ENCODE data around the gene GBX1.

The GBX1 gene

GRCh38 chr7:151179287-151179860 lies 11.9 kb upstream of the GBX1 start:
- no peak for DNase-seq (ENCODE audit: extremely low read depth, low read depth)
- TF ChIP-seq CTCF (IDR thresholded peaks at IDR 0.05; ENCODE audit: low read depth, low read length, missing control alignments) = no peak
- H3K4me3 ChIP-seq (replicated peaks; ENCODE audit: low read depth, low read length) = no peak overlapping the region

GRCh38 chr7:151178831-151179230 lies 11.3 kb upstream of the GBX1 start:
- no peak overlapping the region for H3K4me3 ChIP-seq (replicated peaks; ENCODE audit: low read depth, low read length)
- DNase-seq (ENCODE audit: extremely low read depth, low read depth) = no peak
- TF ChIP-seq CTCF (IDR thresholded peaks at IDR 0.05; ENCODE audit: low read depth, low read length, missing control alignments) = no peak

GRCh38 chr7:151178236-151178635 lies 10.7 kb upstream of the GBX1 start:
- no peak overlapping the region for H3K4me3 ChIP-seq (replicated peaks; ENCODE audit: low read depth, low read length)
- TF ChIP-seq CTCF (IDR thresholded peaks at IDR 0.05; ENCODE audit: low read depth, low read length, missing control alignments) = no peak
- no peak for DNase-seq (ENCODE audit: extremely low read depth, low read depth)

- TF ChIP-seq CTCF (IDR thresholded peaks at IDR 0.05; ENCODE audit: low read depth, low read length, missing control alignments) = no peak
- no peak for DNase-seq (ENCODE audit: extremely low read depth, low read depth)
Observed at GRCh38 chr7:151177310-151177709, 9.8 kb upstream of the GBX1 start.

GRCh38 chr7:151176401-151176800 lies 8.9 kb upstream of the GBX1 start:
- no peak overlapping the region for H3K4me3 ChIP-seq (replicated peaks; ENCODE audit: low read depth, low read length)
- DNase-seq (ENCODE audit: extremely low read depth, low read depth) = no peak

More at GRCh38 chr7:151177310-151177709, 9.8 kb upstream of the GBX1 start:
- no peak overlapping the region for H3K4me3 ChIP-seq (replicated peaks; ENCODE audit: low read depth, low read length)

GRCh38 chr7:151175793-151176311 lies 8.4 kb upstream of the GBX1 start:
- no peak overlapping the region for H3K4me3 ChIP-seq (replicated peaks; ENCODE audit: low read depth, low read length)
- DNase-seq (ENCODE audit: extremely low read depth, low read depth) = no peak
- no peak for TF ChIP-seq CTCF (IDR thresholded peaks at IDR 0.05; ENCODE audit: low read depth, low read length, missing control alignments)

More at GRCh38 chr7:151176401-151176800, 8.9 kb upstream of the GBX1 start:
- TF ChIP-seq CTCF (IDR thresholded peaks at IDR 0.05; ENCODE audit: low read depth, low read length, missing control alignments) = no peak
